ENCODE data around the gene AP1B1. TPM values are rescaled to one million over a fixed set of nuclear protein-coding genes. Genes with fewer than 3 reads are reported as not detected.

Gene AP1B1
- total RNA-seq, 1 donor from 2014 or later = 25.6 TPM

GRCh38 chr22:29325785-29326315, 62.5 kb downstream of the AP1B1 start:
- DNase-seq = peak; percentile 32
- no peak for ATAC-seq (ENCODE audit: poor library complexity)
- intact Hi-C loops (cut with DNase I) = no loop called here

DNA sequence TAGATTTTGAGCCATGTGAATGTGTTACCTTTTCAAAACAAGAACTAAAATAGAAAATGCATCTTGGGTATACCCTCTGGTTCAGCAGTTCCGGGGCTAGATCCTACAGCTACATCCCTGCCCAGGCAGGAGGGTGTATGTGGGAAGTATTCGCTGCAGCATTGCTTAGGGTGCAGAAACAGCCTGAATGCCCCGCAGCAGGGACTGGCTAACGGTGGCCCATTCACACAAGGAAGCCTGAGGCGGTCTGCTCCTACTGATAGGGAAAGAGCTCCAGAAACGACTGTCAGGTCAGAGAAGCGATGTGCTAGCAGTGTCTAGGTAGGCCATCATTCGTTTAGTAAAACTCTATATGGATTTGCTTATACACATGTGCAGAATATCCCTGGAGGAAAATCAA, 63.0 kb downstream of the AP1B1 start:
- peak; percentile 6 for DNase-seq
- ATAC-seq (ENCODE audit: poor library complexity) = no peak
- intact Hi-C loops (cut with DNase I) = no loop called here

GRCh38 chr22:29323641-29324040, 64.7 kb downstream of the AP1B1 start:
- intact Hi-C loops (cut with DNase I) = no loop called here
- ATAC-seq (ENCODE audit: poor library complexity) (no peak), DNase-seq (no peak)

DNA sequence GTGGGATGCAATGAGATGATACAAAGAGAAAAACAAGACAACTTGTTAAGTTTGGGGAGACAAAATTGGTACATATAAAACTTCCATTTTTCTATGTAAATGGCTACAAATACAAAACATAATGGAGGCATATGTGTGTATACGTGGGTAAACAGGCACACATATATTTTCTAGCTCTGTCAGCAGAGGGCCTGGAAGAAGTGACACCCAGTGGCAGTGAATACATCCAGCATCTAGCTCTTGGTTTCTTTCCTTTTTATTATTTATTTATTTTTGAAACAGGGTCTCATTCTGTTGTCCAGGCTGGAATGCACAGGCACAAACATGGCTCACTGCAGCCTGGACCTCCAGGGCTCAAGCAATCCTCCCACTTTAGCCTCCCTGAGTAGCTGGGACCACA, 67.8 kb downstream of the AP1B1 start:
- ATAC-seq (ENCODE audit: poor library complexity) = no peak
- intact Hi-C loops (cut with DNase I) = no loop called here
- DNase-seq = no peak

DNA sequence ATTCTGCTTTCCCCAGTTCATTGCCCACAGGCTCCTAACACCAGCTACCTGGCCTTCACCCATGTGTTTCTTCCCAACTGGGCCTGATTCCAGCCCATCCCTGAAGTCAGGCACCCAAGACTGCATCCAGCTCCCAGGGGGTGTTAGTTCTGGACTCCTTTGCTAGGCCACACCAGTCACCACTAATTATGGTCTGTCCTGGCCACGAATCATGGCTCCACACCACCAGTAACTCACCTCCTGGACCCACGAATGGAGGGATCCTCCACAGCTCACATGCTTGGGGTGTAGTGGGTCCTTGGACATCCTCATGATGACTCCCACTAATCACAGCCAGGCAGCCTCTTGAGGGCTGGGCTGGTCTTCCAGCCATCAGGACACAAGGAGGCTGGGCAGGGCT, 69.3 kb downstream of the AP1B1 start:
- ATAC-seq (ENCODE audit: poor library complexity) = no peak
- intact Hi-C loops (cut with DNase I) = no loop called here
- no peak for DNase-seq

GRCh38 chr22:29317827-29318454, 70.4 kb downstream of the AP1B1 start:
- no peak for DNase-seq
- intact Hi-C loops (cut with DNase I) = no loop called here
- no peak for ATAC-seq (ENCODE audit: poor library complexity)

DNA sequence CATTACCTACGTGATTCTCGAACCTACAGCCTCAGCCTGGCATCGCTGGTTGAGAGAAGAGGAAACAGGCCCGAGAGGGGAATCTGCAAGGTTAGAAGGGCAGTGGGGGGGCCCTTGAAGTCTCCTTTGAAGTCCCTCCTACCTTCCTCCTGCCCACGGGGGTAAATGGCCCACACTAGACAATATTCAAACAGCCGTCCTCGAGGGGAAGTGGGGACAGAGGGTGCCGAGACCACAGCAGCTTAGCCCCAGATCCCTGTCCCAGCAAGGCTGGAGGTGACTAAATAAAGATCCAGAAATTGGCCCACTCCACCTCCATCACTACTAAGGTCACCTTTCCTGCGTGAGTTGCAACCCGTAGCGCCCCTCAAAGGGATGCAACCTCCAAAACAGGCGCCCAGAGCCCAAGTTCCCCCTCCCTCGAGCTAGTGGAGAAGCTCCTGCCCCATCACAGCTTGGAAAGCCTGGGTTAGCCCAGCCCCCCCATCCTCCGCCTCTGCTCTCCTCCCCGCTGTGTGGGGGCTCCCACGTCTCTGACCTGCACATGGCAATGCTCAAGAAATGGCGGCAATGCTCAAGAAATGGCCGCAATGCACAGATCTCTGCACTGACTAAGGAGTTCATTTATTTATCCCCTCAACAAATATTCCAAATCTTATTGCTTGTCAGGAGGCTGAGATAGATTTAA, 72.1 kb downstream of the AP1B1 start:
- ATAC-seq (ENCODE audit: poor library complexity) (no peak), DNase-seq (peak; percentile 10)
- intact Hi-C loops (cut with DNase I) = no loop called here

- DNase-seq (peak; percentile 23), ATAC-seq (ENCODE audit: poor library complexity) (no peak)
- intact Hi-C loops (cut with DNase I) = no loop called here
These were observed 72.9 kb downstream of the AP1B1 start, which contains the start of gene RASL10A for GRCh38 chr22:29315286-29316140. Gene RASL10A (minus strand): TSS chr22:29315697. CDS start chr22:29315246, 451 bp downstream.

- ATAC-seq (ENCODE audit: poor library complexity) = no peak
- intact Hi-C loops (cut with DNase I) = no loop called here
- no peak for DNase-seq
These were observed 73.7 kb downstream of the AP1B1 start for GRCh38 chr22:29314537-29315285.

DNA sequence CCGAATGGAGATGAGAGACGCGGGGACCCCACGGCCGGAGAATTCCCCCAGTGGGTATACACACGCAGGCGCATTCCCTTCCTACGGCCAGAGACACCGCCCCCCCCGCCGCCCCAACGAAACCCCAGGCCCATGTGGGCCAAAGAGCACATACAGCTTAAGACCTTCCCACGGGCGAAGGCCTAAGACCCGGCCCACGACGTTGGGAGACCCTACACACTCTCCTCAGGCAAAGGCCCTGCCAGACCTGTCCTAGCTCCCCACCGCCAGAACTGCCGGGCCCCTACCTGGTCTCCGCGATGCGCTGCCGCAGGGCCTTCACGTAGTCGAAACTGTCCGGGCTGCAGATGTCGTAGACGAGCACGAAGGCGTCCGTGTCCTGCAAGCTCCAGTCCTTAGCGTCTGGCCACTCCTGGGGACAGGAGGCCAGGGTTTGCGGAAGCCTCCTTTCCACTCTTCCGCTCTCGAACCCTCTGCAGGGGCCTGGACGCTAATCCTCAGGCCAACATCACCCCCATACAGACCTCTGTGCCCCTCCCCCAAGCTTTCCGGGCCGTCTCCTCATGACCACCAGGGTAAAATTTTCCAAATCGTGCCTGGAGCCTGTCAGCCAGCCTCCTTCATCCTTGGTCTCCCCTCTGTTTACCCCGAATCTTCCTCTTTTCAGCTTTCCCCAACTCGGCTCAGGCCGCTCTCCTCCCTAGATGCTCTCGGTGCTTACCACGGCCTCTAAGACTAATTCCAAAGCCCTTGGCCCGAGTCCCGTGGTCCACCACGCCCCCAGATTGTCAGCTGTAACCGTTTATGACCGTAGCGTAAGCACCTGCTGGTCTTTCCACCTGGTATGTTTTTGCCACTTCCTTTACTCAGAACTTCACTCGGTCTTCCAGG, 74.5 kb downstream of the AP1B1 start:
- intact Hi-C loops (cut with DNase I) = no loop called here
- ATAC-seq (ENCODE audit: poor library complexity) = no peak
- DNase-seq = no peak

DNA sequence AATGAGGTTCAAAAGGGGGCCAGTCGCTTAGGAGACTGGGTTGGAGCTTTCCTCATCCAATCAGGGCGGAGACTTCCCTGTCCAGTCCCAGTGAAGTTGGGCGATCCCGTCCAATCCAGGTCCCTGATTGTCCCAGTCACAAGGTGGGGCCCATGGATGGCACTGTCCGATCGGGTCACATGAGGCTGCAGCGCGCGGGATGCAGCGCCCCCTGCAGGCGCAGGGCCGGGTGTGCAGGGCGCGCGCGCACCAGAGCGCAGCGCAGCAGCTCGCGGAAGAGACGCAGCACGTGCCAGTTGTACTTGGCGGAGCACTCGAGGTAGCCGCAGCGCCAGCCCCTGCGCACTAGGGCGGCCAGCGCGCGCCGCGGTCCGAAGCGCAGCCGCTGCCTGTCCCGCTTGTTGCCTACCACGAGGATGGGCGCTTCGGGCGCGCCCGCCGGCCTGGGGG, 75.2 kb downstream of the AP1B1 start:
- DNase-seq = no peak
- peak; percentile 3 for ATAC-seq (ENCODE audit: poor library complexity)
- intact Hi-C loops (cut with DNase I) = no loop called here

GRCh38 chr22:29312218-29313125, 75.9 kb downstream of the AP1B1 start:
- DNase-seq (no peak), ATAC-seq (ENCODE audit: poor library complexity) (no peak)
- intact Hi-C loops (cut with DNase I) = no loop called here

DNA sequence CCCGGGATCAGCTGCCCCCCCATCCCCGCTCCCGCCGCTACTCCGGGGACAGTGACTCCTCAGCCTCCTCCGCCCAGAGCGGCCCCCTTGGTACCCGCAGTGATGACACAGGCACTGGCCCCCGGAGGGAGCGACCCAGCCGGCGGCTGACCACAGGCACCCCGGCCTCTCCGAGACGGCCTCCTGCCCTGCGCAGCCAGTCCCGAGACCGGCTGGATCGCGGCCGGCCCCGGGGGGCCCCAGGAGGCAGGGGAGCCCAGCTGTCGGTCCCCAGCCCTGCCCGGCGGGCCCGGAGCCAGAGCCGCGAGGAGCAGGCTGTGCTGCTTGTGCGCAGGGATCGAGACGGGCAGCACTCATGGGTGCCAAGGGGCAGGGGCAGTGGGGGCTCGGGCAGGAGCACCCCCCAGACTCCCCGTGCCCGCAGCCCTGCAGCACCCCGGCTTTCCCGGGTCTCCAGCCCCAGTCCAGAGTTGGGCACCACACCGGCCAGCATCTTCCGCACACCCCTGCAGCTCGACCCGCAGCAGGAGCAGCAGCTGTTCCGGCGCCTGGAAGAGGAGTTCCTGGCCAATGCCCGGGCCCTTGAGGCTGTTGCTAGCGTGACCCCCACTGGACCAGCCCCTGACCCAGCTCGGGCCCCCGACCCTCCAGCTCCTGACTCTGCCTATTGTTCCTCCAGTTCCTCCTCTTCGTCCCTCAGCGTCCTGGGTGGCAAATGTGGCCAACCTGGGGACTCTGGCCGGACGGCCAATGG, 76.7 kb downstream of the AP1B1 start:
- ATAC-seq (ENCODE audit: poor library complexity) (no peak), DNase-seq (no peak)
- intact Hi-C loops (cut with DNase I) = no loop called here

GRCh38 chr22:29310863-29311339, 77.5 kb downstream of the AP1B1 start:
- peak; percentile 61 for ATAC-seq (ENCODE audit: poor library complexity)
- intact Hi-C loops (cut with DNase I) = no loop called here
- DNase-seq = peak; percentile 97

DNA sequence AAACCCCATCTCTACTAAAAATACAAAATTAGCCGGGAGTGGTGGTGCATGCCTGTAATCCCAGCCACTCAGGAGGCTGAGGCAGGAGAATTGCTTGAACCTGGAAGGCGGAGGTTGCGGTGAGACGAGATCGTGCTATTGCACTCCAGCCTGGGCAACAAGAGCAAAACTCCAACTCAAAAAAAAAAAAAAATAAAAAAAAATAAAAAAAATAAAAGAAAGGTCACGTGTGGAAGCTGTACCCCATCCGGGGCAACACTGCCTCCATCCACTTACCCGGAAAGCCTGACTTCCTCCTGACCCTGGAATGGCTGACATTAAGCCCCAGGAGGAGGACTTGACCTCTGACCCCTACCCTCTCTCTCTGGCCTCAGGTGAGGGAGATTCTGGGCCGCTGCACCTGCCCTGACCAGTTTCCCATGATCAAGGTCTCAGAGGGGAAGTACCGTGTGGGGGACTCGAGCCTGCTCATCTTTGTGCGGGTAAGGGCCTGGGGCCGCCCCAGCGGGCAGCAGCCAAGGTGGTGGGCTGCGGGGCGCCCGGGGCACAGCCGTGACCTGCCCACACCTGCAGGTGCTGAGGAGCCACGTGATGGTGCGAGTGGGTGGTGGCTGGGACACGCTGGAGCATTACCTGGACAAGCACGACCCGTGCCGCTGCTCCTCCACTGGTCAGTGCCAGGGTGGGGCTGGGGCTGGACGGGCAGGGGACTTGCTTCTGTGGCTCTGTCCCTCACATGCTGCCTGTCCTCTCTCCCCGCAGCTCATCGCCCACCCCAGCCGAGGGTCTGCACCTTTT, 78.1 kb downstream of the AP1B1 start:
- ATAC-seq (ENCODE audit: poor library complexity) (no peak), DNase-seq (peak; percentile 60)
- intact Hi-C loops (cut with DNase I) = no loop called here

Data from Right ventricle myocardium superior (tissue), 1 donor.